GM23338 (cell line): ENCODE data around the gene BDH1. TPM values are rescaled to one million over a fixed set of nuclear protein-coding genes. Genes with fewer than 3 reads are reported as not detected.

ENCODE experiments used
- ATAC-seq: fragments of 200-7000 bp; cut with Tn5 transposase; 3 replicates; pipeline ENCODE4 v1.9.1; 2020
- DNase-seq: peaks from one replicate; pipeline ENCODE4 v3.0.0-alpha.2; 2015; ENCODE audit warnings: low spot score
- H2AFZ ChIP-seq: fragments of 200-600 bp; sonication (generic); 2 replicates; pipeline ENCODE4 v1.8.0; 2016; ENCODE audit warnings: antibody characterized with exemption, mild to moderate bottlenecking, moderate library complexity
- H3F3A ChIP-seq: fragments of 200-600 bp; sonication (generic); replicated peaks from 2 replicates; pipeline ENCODE4 v1.8.0; 2017; ENCODE audit warnings: antibody characterized with exemption, mixed run types, low read depth
- H3K27ac ChIP-seq: fragments of 200-600 bp; sonication (generic); 2 replicates; pipeline ENCODE4 v1.6.1; 2016; ENCODE audit warnings: low read depth
- H3K27me3 ChIP-seq: fragments of 200-600 bp; sonication (generic); 2 replicates; pipeline ENCODE4 v1.8.0; 2016; ENCODE audit warnings: mild to moderate bottlenecking, mixed run types, moderate library complexity; ENCODE audit not compliant: insufficient read depth
- H3K36me3 ChIP-seq: fragments of 200-600 bp; sonication (generic); 2 replicates; pipeline ENCODE4 v1.8.0; 2016; ENCODE audit warnings: mild to moderate bottlenecking; ENCODE audit not compliant: insufficient read depth
- H3K4me1 ChIP-seq: fragments of 200-600 bp; sonication (generic); 2 replicates; pipeline ENCODE4 v1.8.0; 2016; ENCODE audit warnings: mild to moderate bottlenecking, moderate library complexity; ENCODE audit not compliant: insufficient read depth
- H3K4me2 ChIP-seq: fragments of 200-600 bp; sonication (generic); 2 replicates; pipeline ENCODE4 v1.7.1; 2017; ENCODE audit warnings: mixed run types
- H3K4me3 ChIP-seq: fragments of 200-600 bp; sonication (generic); 2 replicates; pipeline ENCODE4 v1.6.1; 2016; ENCODE audit warnings: mixed run types
- H3K79me2 ChIP-seq: fragments of 200-600 bp; sonication (generic); replicated peaks from 2 replicates; pipeline ENCODE4 v1.8.0; 2017; ENCODE audit warnings: mild to moderate bottlenecking; ENCODE audit not compliant: insufficient read depth
- H3K9me2 ChIP-seq: fragments of 200-600 bp; sonication (generic); 2 replicates; pipeline ENCODE4 v1.8.0; 2017; ENCODE audit not compliant: insufficient read depth
- H4K20me1 ChIP-seq: fragments of 200-600 bp; sonication (generic); replicated peaks from 2 replicates; pipeline ENCODE4 v1.8.0; 2017; ENCODE audit warnings: mild to moderate bottlenecking; ENCODE audit not compliant: insufficient read depth
- H3K27ac Mint-ChIP-seq: 2 replicates; pipeline ENCODE4 v1.8.0; 2020; ENCODE audit warnings: inconsistent platforms, mild to moderate bottlenecking, moderate library complexity, mixed read lengths
- H3K27me3 Mint-ChIP-seq: 3 replicates; pipeline ENCODE4 v1.8.0; 2022; ENCODE audit warnings: low read depth, mild to moderate bottlenecking, moderate library complexity, mixed read lengths, inconsistent platforms; ENCODE audit not compliant: insufficient read depth, poor library complexity
- H3K36me3 Mint-ChIP-seq: 3 replicates; pipeline ENCODE4 v1.8.0; 2021; ENCODE audit warnings: low read depth, mild to moderate bottlenecking, inconsistent platforms, moderate library complexity, mixed read lengths
- H3K4me1 Mint-ChIP-seq: 3 replicates; pipeline ENCODE4 v1.8.0; 2020; ENCODE audit warnings: mild to moderate bottlenecking, inconsistent platforms, mixed read lengths
- H3K4me3 Mint-ChIP-seq: 3 replicates; pipeline ENCODE4 v1.8.0; 2021; ENCODE audit warnings: moderate library complexity, mild to moderate bottlenecking, inconsistent platforms, mixed read lengths
- H3K9me3 Mint-ChIP-seq: 3 replicates; pipeline ENCODE4 v1.8.0; 2020; ENCODE audit warnings: moderate library complexity, mild to moderate bottlenecking, inconsistent platforms, mixed read lengths
- EZH2 ChIP-seq: fragments of 200-600 bp; sonication (generic); IDR thresholded peaks from one replicate; pipeline ENCODE4 v1.8.0; 2017; ENCODE audit warnings: antibody characterized with exemption, mild to moderate bottlenecking, low read depth; ENCODE audit not compliant: unreplicated experiment
- EZH2phosphoT487 ChIP-seq: fragments of 200-600 bp; sonication (generic); IDR thresholded peaks from one replicate; pipeline ENCODE4 v1.8.1; 2018; ENCODE audit warnings: antibody characterized with exemption; ENCODE audit not compliant: unreplicated experiment
- JUNB ChIP-seq: IDR thresholded peaks from one replicate; pipeline ENCODE4 v1.6.1; 2016; ENCODE audit warnings: antibody characterized with exemption; ENCODE audit not compliant: unreplicated experiment
- NANOG ChIP-seq: IDR thresholded peaks from 2 replicates; pipeline ENCODE4 v1.6.1; 2016; ENCODE audit warnings: antibody characterized with exemption, borderline replicate concordance
- POLR2AphosphoS5 ChIP-seq: IDR thresholded peaks from 2 replicates; pipeline ENCODE4 v1.6.1; 2016; ENCODE audit warnings: antibody characterized with exemption, low read depth
- STAT1 ChIP-seq: IDR thresholded peaks from one replicate; pipeline ENCODE4 v1.6.1; 2016; ENCODE audit warnings: antibody characterized with exemption; ENCODE audit not compliant: unreplicated experiment
- polyA plus RNA-seq: library from polyadenylated mRNA; unstranded; fragments of >200 nt; fragmentation: Nextera tagmentation; extraction: Ambion mirVana; gene quantifications from 2 replicates; pipeline ENCODE4 v1.2.1, GENCODE V29; 2016
- total RNA-seq: library from RNA; depleted of rRNA; stranded (reverse); fragments of >200 nt; shearing (Covaris generic); gene quantifications from 2 replicates; pipeline ENCODE4 v1.2.3, GENCODE V29; 2014
- TF ChIP-seq, protein P1 (sequence below): IDR thresholded peaks from 2 replicates; pipeline ENCODE4 v1.6.1; 2016; ENCODE audit warnings: antibody characterized with exemption
- TF ChIP-seq, protein P2 (sequence below), 2 experiments: fragments of 200-600 bp in 1 of 2; sonication (generic) in 1 of 2; conservative IDR thresholded peaks; 2 replicates each; pipeline versions ENCODE4 v1.5.1 to v1.6.1; 2016 to 2017; ENCODE audit warnings: antibody characterized with exemption in 2 of 2, low read depth in 2 of 2, mild to moderate bottlenecking in 2 of 2, moderate library complexity in 1 of 2
- TF ChIP-seq, protein P3 (sequence below): IDR thresholded peaks from one replicate; pipeline ENCODE4 v1.6.1; 2018; ENCODE audit warnings: antibody characterized with exemption; ENCODE audit not compliant: unreplicated experiment

BDH1 gene
- total and polyA plus RNA-seq, 2 experiments from 2014 or later: 18.1 to 19.3 TPM

DNA sequence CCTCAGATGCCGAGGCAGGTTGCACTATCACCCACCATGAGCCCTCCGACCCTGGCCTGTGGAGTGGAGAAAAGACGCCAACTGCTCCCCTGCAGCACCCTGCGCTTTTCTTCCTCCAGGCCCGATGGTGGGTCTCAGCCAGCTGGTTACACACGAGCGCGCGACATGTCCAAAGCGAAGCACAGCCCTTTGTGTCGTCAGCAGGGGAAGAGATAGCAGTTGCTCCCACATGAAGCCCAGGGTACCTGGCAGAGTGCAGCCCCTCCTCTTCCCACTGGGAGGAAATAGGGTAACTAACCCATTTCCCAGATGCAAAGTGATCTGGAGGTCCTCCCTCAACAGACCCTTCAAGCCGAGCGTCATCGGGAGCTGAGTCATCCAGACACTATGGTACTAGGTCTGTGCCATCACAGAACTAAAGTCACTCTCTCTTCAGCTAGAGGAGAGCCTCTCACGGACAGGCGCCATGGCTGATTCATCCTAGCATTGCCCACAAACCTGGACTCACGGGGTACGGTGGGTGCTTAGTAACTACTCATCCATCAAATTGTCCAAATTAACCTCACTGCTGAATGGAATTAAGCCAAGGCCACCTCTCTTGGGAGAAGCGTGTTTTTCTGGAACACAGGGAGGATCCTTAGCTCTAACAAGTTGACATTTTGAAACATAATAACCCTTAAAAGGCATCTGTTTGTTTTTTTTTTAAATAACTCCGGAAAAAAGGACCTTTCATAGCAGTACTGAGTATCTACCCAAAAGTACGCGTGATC lies 45.2 kb upstream of the BDH1 start (continued):
- TF ChIP-seq, protein P1, sequence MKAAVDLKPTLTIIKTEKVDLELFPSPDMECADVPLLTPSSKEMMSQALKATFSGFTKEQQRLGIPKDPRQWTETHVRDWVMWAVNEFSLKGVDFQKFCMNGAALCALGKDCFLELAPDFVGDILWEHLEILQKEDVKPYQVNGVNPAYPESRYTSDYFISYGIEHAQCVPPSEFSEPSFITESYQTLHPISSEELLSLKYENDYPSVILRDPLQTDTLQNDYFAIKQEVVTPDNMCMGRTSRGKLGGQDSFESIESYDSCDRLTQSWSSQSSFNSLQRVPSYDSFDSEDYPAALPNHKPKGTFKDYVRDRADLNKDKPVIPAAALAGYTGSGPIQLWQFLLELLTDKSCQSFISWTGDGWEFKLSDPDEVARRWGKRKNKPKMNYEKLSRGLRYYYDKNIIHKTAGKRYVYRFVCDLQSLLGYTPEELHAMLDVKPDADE: no peak
- TF ChIP-seq EZH2: no peak

DNA sequence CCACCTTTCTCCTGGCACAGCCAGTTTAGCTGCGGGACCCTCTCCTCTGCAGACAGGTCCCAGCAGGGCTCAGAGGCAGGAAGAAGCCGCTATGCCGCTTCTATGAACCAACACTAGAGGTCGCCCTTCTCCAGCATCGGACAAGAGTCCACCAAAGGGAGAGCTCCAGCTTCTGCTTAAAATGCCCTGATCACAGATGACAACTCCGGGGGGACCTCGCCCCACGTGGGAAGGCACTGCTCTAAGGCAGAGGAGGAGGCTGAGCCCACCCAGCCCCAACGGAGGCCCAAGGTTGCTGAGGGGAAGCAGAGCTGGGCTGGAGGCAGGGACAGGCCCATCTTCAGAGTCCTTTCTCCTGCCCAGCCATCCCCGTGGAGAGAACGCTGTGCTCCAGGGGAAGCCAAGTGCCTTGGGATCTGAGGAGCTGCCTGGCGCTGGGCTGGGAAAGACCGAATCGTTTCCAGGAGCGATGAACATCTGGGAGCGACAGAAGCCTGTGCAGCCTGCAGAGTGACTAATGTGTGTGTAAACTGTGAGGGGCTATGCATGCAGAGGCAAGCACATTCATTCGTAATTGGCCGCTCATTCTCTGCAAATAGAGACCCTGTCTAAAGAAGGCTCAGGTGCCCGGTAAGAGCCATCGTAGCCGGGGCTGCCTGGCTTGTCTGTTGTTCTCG lies 43.5 kb upstream of the BDH1 start:
- Histone ChIP-seq H4K20me1 (no peaks in the 10 kb centered on the region), H3K27ac (no peak overlapping the region), H3F3A (no peaks in the 10 kb centered on the region), H3K9me2 (no peaks in the 10 kb centered on the region), H2AFZ (peak overlapping the region; percentile 76; the same call in 1 of the 2 replicates), H3K36me3 (no peaks in the 10 kb centered on the region), H3K4me2 (peak overlapping the region; percentile 74; the same call in 1 of the 2 replicates), H3K4me1 (peaks cover 4% of the 10 kb centered on the region), H3K4me3 (peak overlapping the region; percentile 44; the same call in 1 of the 2 replicates), H3K27me3 (no peaks in the 10 kb centered on the region), H3K79me2 (no peaks in the 10 kb centered on the region)
- Mint-ChIP-seq H3K36me3 (peaks cover 24% of the 10 kb centered on the region), H3K4me1 (peaks cover 11% of the 10 kb centered on the region), H3K9me3 (peaks cover 18% of the 10 kb centered on the region), H3K27me3 (peaks cover 20% of the 10 kb centered on the region), H3K27ac (no peak overlapping the region), H3K4me3 (peak overlapping the region; percentile 48)
- no peak for TF ChIP-seq STAT1
- TF ChIP-seq, protein P2, sequence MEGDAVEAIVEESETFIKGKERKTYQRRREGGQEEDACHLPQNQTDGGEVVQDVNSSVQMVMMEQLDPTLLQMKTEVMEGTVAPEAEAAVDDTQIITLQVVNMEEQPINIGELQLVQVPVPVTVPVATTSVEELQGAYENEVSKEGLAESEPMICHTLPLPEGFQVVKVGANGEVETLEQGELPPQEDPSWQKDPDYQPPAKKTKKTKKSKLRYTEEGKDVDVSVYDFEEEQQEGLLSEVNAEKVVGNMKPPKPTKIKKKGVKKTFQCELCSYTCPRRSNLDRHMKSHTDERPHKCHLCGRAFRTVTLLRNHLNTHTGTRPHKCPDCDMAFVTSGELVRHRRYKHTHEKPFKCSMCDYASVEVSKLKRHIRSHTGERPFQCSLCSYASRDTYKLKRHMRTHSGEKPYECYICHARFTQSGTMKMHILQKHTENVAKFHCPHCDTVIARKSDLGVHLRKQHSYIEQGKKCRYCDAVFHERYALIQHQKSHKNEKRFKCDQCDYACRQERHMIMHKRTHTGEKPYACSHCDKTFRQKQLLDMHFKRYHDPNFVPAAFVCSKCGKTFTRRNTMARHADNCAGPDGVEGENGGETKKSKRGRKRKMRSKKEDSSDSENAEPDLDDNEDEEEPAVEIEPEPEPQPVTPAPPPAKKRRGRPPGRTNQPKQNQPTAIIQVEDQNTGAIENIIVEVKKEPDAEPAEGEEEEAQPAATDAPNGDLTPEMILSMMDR (conservative IDR thresholded peaks at IDR 0.05; ENCODE audit: low read depth in 2 of 2): peak; percentile 89 to 94
- DNase-seq: peak; percentile 86
- peak; percentile 96 for ATAC-seq

DNA sequence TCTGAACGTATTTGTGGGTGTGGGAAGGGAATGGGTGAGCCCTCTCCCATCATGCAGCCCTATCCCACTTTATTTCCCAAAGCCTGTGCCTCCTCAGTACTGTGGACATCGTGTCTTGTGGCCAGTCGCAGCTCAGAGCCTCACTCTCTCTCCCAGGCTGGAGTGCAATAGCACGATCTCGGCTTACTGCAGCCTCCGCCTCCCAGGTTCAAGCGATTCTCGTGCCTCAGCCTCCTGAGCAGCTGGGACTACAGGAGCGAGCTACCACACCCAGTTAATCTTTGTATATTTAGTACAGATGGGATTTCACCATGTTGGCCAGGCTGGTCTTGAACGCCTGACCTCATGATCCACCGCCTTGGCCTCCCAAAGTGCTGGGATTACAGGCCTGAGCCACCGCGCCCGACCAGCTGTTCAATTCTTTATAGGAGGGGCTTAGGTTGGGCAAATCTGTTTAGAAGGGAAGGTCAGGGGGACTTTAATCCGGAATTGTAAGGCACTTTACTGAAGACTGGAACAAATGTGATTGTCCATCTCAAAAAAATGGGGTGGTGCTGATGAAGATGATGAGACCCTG lies 42.7 kb upstream of the BDH1 start:
- Histone ChIP-seq H3K79me2 (no peaks in the 10 kb centered on the region), H3K4me1 (peaks cover 4% of the 10 kb centered on the region), H3K36me3 (no peaks in the 10 kb centered on the region), H3K4me3 (no peak overlapping the region), H4K20me1 (no peaks in the 10 kb centered on the region), H3K4me2 (no peak overlapping the region), H3K27ac (no peak overlapping the region), H2AFZ (no peak overlapping the region), H3F3A (no peaks in the 10 kb centered on the region), H3K27me3 (no peaks in the 10 kb centered on the region), H3K9me2 (no peaks in the 10 kb centered on the region)
- H3K36me3 Mint-ChIP-seq: peaks cover 17% of the 10 kb centered on the region
- ATAC-seq (no peak), DNase-seq (no peak)
- H3K4me3 Mint-ChIP-seq: no peak overlapping the region
- H3K9me3 Mint-ChIP-seq: peaks cover 11% of the 10 kb centered on the region
- no peak overlapping the region for H3K27ac Mint-ChIP-seq
- peaks cover 14% of the 10 kb centered on the region for H3K27me3 Mint-ChIP-seq
- peaks cover 11% of the 10 kb centered on the region for H3K4me1 Mint-ChIP-seq
- TF ChIP-seq EZH2 (no peak), EZH2phosphoT487 (no peak), STAT1 (no peak), JUNB (no peak), POLR2AphosphoS5 (no peak), NANOG (no peak)
- TF ChIP-seq, protein P1: no peak
- TF ChIP-seq, protein P3, sequence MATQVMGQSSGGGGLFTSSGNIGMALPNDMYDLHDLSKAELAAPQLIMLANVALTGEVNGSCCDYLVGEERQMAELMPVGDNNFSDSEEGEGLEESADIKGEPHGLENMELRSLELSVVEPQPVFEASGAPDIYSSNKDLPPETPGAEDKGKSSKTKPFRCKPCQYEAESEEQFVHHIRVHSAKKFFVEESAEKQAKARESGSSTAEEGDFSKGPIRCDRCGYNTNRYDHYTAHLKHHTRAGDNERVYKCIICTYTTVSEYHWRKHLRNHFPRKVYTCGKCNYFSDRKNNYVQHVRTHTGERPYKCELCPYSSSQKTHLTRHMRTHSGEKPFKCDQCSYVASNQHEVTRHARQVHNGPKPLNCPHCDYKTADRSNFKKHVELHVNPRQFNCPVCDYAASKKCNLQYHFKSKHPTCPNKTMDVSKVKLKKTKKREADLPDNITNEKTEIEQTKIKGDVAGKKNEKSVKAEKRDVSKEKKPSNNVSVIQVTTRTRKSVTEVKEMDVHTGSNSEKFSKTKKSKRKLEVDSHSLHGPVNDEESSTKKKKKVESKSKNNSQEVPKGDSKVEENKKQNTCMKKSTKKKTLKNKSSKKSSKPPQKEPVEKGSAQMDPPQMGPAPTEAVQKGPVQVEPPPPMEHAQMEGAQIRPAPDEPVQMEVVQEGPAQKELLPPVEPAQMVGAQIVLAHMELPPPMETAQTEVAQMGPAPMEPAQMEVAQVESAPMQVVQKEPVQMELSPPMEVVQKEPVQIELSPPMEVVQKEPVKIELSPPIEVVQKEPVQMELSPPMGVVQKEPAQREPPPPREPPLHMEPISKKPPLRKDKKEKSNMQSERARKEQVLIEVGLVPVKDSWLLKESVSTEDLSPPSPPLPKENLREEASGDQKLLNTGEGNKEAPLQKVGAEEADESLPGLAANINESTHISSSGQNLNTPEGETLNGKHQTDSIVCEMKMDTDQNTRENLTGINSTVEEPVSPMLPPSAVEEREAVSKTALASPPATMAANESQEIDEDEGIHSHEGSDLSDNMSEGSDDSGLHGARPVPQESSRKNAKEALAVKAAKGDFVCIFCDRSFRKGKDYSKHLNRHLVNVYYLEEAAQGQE: no peak
- TF ChIP-seq, protein P2 (conservative IDR thresholded peaks at IDR 0.05; ENCODE audit: low read depth in 2 of 2): no peak
